CD4-positive, alpha-beta T cell treated with Interleukin-4 for 1 hour (primary cell): ENCODE results near the gene STK17B.
"Not testable (repeated sequence)": the region's sequence is repeated elsewhere in the genome, so short reads cannot be mapped to it uniquely, and the experiment has no call there.

ENCODE experiments used
- DNase-seq, 2 donors: peaks; one replicate each; pipeline ENCODE4 v3.0.0-alpha.2; 2020 to 2022

The STK17B gene

DNA sequence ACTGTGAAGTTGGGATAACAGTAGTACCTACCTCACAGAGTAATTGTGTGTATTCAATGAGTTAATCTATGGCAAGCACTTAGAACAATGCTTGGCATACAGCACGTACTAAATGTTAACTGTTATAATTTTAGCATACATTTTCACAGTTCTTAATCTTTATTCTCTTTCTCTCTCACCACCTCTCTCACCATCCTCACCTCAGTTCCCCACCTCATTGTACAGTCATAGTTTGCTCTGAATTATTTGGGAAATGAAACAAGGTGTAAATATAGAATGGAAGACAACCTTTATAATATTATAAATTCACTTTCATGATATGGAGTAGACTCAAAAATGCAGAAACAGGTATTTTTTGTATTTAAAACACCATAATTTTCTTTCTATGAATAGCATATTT lies 62.8 kb downstream of the STK17B start:
- DNase-seq = no peak

DNA sequence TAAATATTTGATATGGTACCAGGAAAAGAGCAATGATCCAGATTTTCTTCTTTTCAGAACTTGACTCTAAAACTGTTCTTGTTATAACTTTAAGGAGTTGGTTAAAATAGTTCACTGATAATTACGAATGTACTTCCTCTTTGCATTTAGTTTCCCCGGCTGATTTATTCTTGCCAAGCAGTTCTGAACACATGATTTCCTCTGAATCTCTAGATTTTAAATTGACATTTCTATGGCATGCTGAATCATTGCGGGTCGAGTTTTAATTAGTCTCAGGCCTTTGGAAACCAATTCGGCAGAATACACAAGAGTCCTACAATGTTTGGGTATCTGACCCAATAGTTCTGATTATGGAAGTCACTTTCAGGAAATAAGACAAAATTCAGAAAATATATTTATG lies 65.4 kb downstream of the STK17B start:
- DNase-seq = no peak

DNA sequence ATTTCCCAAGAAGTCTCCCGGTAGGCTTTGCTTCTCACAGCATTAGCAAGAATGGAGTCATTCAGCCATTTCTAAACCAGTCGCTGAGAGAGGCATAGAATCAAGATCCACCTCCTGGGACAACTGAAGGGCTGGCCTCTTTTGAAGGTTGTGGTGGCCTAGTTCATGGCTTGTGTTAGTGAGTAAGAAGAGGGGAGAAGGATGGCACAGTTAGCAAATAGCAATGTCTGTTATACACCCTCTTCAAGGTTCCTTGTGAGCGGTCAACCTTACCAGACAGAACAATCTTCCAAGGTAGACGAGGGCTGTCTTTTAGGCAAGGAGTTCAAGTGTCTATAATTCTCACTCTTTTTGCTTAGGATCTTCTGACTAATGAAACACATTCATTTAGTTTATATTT lies 67.3 kb downstream of the STK17B start:
- no peak for DNase-seq

DNA sequence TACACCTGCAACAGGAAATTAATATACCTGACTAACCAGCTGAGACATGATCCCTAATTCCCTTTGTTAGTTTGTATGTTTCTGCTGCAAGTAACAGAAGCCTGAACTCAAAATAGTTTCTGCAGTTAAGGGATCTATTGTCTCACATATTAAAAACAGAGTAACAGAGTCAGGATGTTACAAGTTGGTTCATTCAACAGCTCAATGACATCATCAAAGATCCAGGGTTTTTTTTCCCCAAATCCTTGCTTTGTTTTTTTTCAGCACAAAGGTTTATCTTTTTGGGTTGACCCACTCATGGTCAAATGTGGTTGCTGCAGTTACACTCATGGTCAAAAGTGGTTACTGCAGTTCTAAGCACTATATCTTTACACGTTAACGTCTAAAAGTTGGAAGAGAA lies 67.8 kb downstream of the STK17B start:
- DNase-seq = no peak

DNA sequence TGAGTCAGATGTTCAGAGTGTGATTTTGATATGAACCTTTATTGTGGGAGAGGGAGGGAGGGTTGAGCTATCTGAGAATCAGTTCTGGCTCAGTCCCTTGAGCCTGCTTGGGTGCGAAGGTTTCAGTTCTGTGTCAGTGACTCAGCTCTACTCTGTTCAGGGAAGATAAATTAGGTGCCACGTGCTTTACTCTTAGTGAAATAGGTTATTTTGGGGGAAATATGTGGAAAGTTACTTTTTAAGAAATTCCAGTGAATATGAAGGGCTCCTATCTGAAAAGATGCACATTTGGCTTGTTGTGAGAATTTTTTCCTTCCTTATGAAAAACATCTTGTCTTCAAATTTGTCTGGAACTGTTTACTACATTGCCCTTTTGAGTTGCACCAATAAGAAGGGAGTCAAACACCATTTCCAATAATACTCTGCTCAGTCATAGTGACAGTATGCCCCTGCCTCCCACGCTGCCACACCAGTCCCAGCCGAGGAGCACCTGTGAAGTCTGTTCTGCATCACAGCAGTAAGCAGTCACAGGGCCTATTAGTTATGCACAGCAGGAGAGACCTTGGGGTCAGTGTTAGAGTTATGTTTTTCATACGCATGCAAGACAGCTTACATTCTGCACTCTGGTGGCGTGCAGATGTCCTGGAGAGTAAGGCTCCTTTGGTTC lies 69.9 kb downstream of the STK17B start:
- no peak for DNase-seq

DNA sequence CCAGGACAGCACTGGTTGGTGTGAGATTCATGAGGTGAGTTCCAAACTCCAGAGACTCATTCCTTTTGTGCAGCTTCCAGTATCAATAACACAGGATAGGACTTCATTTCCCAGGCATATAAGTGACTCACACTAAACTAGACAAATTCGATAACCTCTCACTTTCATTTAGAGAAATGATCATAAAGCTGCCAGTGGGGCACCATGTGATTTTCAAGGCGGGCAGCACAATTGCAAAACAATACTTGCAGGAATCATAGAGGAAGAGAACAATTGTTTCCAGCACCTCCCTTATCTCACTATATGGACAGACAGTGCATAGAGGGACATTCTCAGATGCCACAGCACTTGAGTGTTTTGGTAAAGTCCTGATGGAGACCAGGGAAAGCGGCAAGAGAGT lies 71.5 kb downstream of the STK17B start:
- no peak for DNase-seq

DNA sequence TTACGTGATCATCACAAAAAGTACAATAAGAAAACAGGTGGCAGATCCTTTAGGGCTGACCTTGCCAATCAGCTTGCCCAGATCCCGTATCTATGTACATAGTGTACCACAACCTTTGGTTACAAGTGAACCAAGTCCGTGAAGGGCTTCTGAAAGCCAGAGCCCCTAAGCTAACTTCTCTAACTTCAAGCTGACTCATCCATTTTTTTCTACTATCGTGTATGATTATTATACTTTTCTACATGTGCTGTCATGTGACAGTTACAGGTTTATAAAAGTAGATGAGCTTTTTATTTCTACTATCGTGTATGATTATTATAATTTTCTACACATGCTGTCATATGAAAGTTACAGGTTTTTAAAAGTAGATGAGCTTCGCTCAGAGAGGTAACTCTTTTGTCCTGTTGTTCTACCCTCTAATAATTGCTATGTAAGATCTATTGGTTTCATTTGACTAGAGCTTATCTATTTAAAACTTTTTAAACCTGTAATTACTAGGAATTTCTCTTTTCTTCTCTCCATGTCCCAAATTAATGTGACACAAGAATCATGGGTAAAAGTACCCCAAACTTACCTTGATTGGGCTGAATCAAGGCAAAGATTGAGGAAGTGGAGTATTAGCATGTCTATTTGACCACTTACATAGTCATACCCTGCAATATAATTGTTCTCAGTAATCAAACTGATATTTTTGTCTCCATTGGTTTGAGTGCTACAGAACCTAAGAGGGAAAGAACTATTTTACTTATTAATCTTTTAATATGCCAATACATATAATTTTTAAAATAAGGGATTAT lies 73.3 kb downstream of the STK17B start:
- DNase-seq = no peak

DNA sequence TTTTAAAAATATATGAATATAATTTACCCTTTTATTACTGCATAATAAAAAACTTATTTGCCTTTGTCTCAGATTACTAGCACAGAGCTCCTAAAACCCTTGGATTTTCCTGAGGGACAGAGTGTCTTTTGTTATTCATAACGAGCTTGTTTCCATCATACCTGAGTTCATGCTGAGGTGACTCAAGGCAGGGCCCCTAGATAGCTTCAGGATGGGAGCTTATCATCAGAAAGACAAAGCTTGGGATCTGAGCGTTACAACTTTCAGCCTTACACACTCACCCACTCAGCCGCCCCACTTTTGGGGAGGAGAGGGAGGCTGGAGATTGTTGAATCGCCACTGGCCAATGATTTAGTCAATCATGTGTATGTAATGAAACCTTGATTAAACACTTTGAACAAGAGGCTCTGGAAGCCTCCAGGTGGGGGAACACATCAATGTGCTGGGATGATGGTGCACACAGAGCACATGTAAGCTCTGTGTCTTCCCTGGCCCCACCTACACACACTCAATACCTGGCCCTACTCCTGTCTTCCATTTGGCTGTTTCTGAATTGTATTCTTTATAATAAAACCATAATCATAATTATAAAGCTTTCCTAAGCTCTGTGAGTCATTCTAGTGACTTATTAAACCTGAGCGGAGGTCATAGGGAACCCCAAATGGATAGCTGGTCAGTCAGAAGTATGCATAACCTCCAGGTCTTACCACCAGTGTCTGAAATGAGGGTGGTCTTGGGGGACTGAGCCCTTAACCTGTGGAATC lies 74.2 kb downstream of the STK17B start:
- no peak for DNase-seq

DNA sequence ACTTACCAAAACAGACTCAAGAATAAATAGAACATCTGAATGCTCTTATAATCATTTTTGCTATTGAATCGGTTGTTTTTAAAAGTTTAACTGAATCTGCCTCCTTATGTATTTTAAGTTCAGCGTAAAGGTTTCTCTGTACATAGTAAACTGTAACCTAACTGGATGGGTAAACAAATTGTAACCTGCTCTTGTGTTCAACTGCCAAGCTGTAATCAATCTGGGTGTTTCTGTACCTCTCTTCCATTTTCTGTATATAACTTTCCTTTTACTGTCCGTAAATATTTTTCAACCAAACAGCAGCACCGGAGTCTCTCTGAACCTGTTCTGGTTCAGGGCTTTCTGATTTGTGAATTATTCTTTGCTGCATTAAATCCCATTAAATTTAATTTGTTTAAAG lies 75.1 kb downstream of the STK17B start:
- no peak for DNase-seq

DNA sequence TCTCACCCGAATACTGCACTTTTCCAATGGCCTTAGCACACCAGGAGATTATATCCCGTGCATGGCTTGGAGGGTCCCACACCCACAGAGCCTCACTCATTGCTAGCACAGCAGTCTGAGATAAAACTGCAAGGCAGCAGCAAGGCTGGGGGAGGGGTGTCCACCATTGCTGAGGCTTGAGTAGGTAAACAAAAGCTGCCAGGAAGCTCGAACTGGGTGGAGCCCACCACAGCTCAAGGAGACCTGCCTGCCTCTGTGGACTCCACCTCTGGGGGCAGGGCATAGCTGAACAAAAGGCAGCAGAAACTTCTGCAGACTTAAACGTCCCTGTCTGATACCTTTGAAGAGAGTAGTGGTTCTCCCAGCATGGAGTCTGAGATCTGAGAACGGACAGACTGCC lies 81.9 kb downstream of the STK17B start:
- DNase-seq = not testable (repeated sequence)

DNA sequence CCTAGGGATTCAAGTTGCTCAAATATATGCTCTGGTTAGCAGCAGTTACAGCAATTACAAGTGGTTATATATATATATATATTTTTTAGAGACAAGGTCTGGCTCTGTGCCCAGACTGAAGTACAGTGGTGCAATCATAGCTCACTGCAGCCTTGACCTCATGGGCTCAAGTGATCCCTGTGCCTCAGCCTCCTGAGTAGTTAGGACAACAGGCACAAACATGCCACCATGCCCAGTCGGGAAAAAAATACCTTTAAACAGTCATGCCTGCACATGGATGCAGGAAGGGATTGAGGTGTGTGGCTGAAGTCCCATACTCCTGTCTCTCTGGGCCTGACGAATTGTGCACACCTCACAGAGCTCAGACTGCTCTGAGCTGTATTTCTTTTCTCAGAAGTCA lies 83.2 kb downstream of the STK17B start:
- DNase-seq = no peak

DNA sequence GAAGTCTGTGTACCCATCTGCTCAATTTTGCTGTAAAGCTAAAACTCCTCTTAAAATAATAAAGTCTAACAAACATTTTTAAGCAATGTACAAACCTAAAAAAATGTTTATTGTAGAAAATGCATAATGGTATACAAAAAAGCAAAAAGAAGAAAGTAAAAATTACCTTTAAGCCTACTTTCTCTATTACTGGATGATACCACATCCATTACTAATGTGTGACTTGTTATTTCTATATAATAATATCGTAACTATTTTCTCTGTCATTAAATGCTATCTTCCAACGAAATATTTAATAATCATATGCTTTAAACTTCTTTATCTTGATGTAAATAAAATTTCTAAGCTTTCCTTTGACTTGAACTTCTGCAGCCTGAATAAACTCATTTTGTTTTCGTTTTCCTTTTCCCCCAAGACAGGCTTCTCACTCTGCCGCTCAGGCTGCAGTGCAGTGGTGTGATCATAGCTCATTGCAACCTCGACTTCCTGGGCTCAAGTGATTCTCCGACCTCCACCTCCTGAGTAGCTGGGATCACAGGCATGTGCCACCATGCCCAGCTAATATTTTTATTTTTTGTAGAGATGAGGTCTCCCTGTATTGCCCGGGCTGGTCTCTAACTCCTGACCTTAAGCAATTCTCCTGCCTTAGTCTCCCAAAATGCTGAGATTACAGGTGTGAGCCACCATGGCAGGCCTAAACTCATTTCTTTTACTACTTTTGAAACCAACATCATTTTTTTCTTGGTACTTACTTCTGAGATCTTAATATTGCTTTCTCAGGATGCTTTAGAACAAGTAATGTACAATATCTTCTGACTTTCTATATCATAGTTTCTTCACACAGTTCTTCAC lies 84.6 kb downstream of the STK17B start:
- no peak for DNase-seq

DNA sequence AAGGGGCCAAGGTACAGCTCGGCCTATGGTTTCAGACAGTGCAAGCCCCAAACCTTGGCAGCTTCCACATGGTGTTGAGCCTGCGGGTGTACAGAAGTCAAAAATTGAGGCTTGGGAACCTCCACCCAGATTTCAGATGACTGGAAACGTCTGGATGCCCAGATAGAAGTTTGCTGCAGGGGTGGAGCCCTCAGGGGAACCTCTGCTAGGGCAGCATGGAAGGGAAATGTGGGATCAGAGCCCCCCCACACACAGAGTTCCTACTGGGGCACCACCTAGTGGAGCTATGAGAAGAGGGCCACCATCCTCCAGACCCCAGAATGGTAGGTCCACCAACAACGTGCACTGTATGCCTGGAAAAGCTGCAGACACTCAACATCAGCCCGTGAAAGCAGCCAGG lies 87.8 kb downstream of the STK17B start:
- no peak for DNase-seq
